Measurements from ENCODE around the gene GNG11. TPM values are rescaled to one million over a fixed set of nuclear protein-coding genes. Genes with fewer than 3 reads are reported as not detected.

GNG11 gene
- total RNA-seq, 2 donors from 2014 or later = 1.3 to 3.1 TPM

GRCh38 chr7:93943816-93944540 lies 22.4 kb downstream of the GNG11 start:
- H3K9me3 Mint-ChIP-seq = no peaks in the 10 kb centered on the region
- H3K4me1 ChIP-seq (ENCODE audit: control insufficient read depth, insufficient read depth, low read length) = no peaks in the 10 kb centered on the region
- TF ChIP-seq CTCF (conservative IDR thresholded peaks at IDR 0.05) = no peak
- no peak overlapping the region for H3K4me3 ChIP-seq (ENCODE audit: low read length)
- H3K27me3 ChIP-seq (ENCODE audit: control insufficient read depth, insufficient read depth, low read length, poor library complexity, severe bottlenecking) = no peaks in the 10 kb centered on the region
- H3K9ac ChIP-seq (ENCODE audit: extremely low read depth, low read length, poor library complexity, severe bottlenecking) = no peak overlapping the region
- no peak overlapping the region for H3K27ac Mint-ChIP-seq
- no peaks in the 10 kb centered on the region for H3K9me3 ChIP-seq (ENCODE audit: control insufficient read depth, low read length)
- H3K4me3 Mint-ChIP-seq = no peak overlapping the region
- no peak overlapping the region for H3K27ac ChIP-seq (ENCODE audit: low read depth, low read length)
- no peaks in the 10 kb centered on the region for H3K36me3 ChIP-seq (ENCODE audit: control insufficient read depth, insufficient read depth, low read length)
- H3K36me3 Mint-ChIP-seq (ENCODE audit: low read depth) = no peaks in the 10 kb centered on the region
- no peaks in the 10 kb centered on the region for H3K4me1 Mint-ChIP-seq
- no peaks in the 10 kb centered on the region for H3K27me3 Mint-ChIP-seq (ENCODE audit: insufficient read depth)
- WGBS, 2 experiments (ENCODE audit: insufficient coverage in 1 of 2, insufficient read length in 1 of 2) = 92 to 93% methylated on average over 1 to 4 of the region's 4 CpGs
- no peak for DNase-seq

GRCh38 chr7:93944673-93945072 lies 23.1 kb downstream of the GNG11 start:
- no peaks in the 10 kb centered on the region for H3K36me3 Mint-ChIP-seq (ENCODE audit: low read depth)
- TF ChIP-seq CTCF (conservative IDR thresholded peaks at IDR 0.05) = no peak
- 95 to 100% methylated on average over 1 of the region's 1 CpG for WGBS, 2 experiments (ENCODE audit: insufficient coverage in 1 of 2, insufficient read length in 1 of 2)

GRCh38 chr7:93945083-93945482 lies 23.5 kb downstream of the GNG11 start:
- H3K4me1 ChIP-seq (ENCODE audit: control insufficient read depth, insufficient read depth, low read length) = no peaks in the 10 kb centered on the region
- no peak overlapping the region for H3K27ac Mint-ChIP-seq
- H3K36me3 ChIP-seq (ENCODE audit: control insufficient read depth, insufficient read depth, low read length) = no peaks in the 10 kb centered on the region
- no peak for TF ChIP-seq CTCF (conservative IDR thresholded peaks at IDR 0.05)
- no peaks in the 10 kb centered on the region for H3K4me1 Mint-ChIP-seq
- no peaks in the 10 kb centered on the region for H3K9me3 ChIP-seq (ENCODE audit: control insufficient read depth, low read length)
- H3K27ac ChIP-seq (ENCODE audit: low read depth, low read length) = no peak overlapping the region
- no peak overlapping the region for H3K9ac ChIP-seq (ENCODE audit: extremely low read depth, low read length, poor library complexity, severe bottlenecking)
- H3K27me3 Mint-ChIP-seq (ENCODE audit: insufficient read depth) = no peaks in the 10 kb centered on the region
- H3K4me3 Mint-ChIP-seq = no peak overlapping the region
- H3K27me3 ChIP-seq (ENCODE audit: control insufficient read depth, insufficient read depth, low read length, poor library complexity, severe bottlenecking) = no peaks in the 10 kb centered on the region
- no peaks in the 10 kb centered on the region for H3K36me3 Mint-ChIP-seq (ENCODE audit: low read depth)
- no peaks in the 10 kb centered on the region for H3K9me3 Mint-ChIP-seq
- 50 to 63% methylated on average over 2 to 3 of the region's 3 CpGs for WGBS, 2 experiments (ENCODE audit: insufficient coverage in 1 of 2, insufficient read length in 1 of 2)
- no peak for DNase-seq
- no peak overlapping the region for H3K4me3 ChIP-seq (ENCODE audit: low read length)

More at GRCh38 chr7:93944673-93945072, 23.1 kb downstream of the GNG11 start:
- Mint-ChIP-seq H3K4me1 (no peaks in the 10 kb centered on the region), H3K4me3 (no peak overlapping the region), H3K9me3 (no peaks in the 10 kb centered on the region), H3K27ac (no peak overlapping the region), H3K27me3 (ENCODE audit: insufficient read depth) (no peaks in the 10 kb centered on the region)
- Histone ChIP-seq H3K36me3 (ENCODE audit: control insufficient read depth, insufficient read depth, low read length) (no peaks in the 10 kb centered on the region), H3K27ac (ENCODE audit: low read depth, low read length) (no peak overlapping the region), H3K4me1 (ENCODE audit: control insufficient read depth, insufficient read depth, low read length) (no peaks in the 10 kb centered on the region), H3K9me3 (ENCODE audit: control insufficient read depth, low read length) (no peaks in the 10 kb centered on the region), H3K27me3 (ENCODE audit: control insufficient read depth, insufficient read depth, low read length, poor library complexity, severe bottlenecking) (no peaks in the 10 kb centered on the region), H3K4me3 (ENCODE audit: low read length) (no peak overlapping the region), H3K9ac (ENCODE audit: extremely low read depth, low read length, poor library complexity, severe bottlenecking) (no peak overlapping the region)
- no peak for DNase-seq

All from endodermal cell (in vitro differentiated cells).